HepG2 (cell line): ENCODE data around the gene ACSM6. TPM values are rescaled to one million over a fixed set of nuclear protein-coding genes. Genes with fewer than 3 reads are reported as not detected.

Source experiments
- AHR ChIP-seq: IDR thresholded peaks from 2 replicates; pipeline ENCODE4 v1.6.1; 2018; ENCODE audit warnings: missing genetic modification reagents, missing compliant biosample characterization
- HNF4A ChIP-seq: sonication (generic); formaldehyde crosslinking; IDR thresholded peaks from 2 replicates; pipeline ENCODE4 v1.4.0; 2020; ENCODE audit warnings: missing genetic modification reagents
- HNF4G ChIP-seq, 2 experiments: sonication (generic) in 1 of 2; formaldehyde crosslinking in 1 of 2; IDR thresholded peaks; 2 replicates each; pipeline versions ENCODE4 v1.4.0 to v1.6.1; 2011 to 2020; ENCODE audit warnings: borderline replicate concordance in 2 of 2, low read depth in 2 of 2, mild to moderate bottlenecking in 2 of 2, low read length in 1 of 2, missing genetic modification reagents in 1 of 2, moderate library complexity in 1 of 2
- RCOR2 ChIP-seq: IDR thresholded peaks from 2 replicates; pipeline ENCODE4 v1.6.1; 2016; ENCODE audit warnings: missing biosample characterization, missing genetic modification reagents
- RFXAP ChIP-seq: sonication (generic); formaldehyde crosslinking; IDR thresholded peaks from 2 replicates; pipeline ENCODE4 v1.4.0; 2020; ENCODE audit warnings: missing genetic modification reagents, borderline replicate concordance
- SP5 ChIP-seq: IDR thresholded peaks from 2 replicates; pipeline ENCODE4 v1.6.1; 2016; ENCODE audit warnings: low read depth, borderline replicate concordance
- TGIF2 ChIP-seq: IDR thresholded peaks from 2 replicates; pipeline ENCODE4 v1.6.1; 2016; ENCODE audit warnings: control low read depth, missing compliant biosample characterization
- THAP11 ChIP-seq: IDR thresholded peaks from 2 replicates; pipeline ENCODE4 v1.6.1; 2016; ENCODE audit warnings: missing biosample characterization, missing genetic modification reagents
- ZNF136 ChIP-seq: sonication (generic); formaldehyde crosslinking; IDR thresholded peaks from 2 replicates; pipeline ENCODE4 v1.8.1; 2022; ENCODE audit warnings: low read depth, mild to moderate bottlenecking, moderate library complexity, missing genetic modification reagents
- ZNF331 ChIP-seq: sonication (generic); formaldehyde crosslinking; IDR thresholded peaks from 2 replicates; pipeline ENCODE4 v1.4.0; 2020; ENCODE audit warnings: missing genetic modification reagents
- ZNF605 ChIP-seq: sonication (generic); formaldehyde crosslinking; IDR thresholded peaks from 2 replicates; pipeline ENCODE4 v1.8.0; 2022; ENCODE audit warnings: mild to moderate bottlenecking, missing genetic modification reagents
- polyA plus RNA-seq, 8 experiments: library from polyadenylated mRNA; depleted of rRNA in 3 of 8; stranded (reverse) in 7 of 8; unstranded in 1 of 8; fragments of >200 nt; fragmentation: Illumina TruSeq in 4 of 8; extraction: Trizol in 4 of 8; gene quantifications; 2 replicates each; pipeline versions ENCODE4 v1.2.1 to v1.2.3, GENCODE V29; 2011 to 2016; ENCODE audit warnings: low read depth in 4 of 8, missing spikeins in 1 of 8, mixed read lengths in 1 of 8; ENCODE audit not compliant: insufficient read depth in 1 of 8
- total RNA-seq, 5 experiments: library from RNA; depleted of rRNA; stranded (reverse); fragments of >200 nt; fragmentation: Illumina TruSeq; extraction: Trizol; gene quantifications; 2 replicates each; pipeline ENCODE4 v1.2.3, GENCODE V29; 2016; ENCODE audit warnings: low read depth in 1 of 5
- TF ChIP-seq, protein P1 (sequence below): sonication (generic); formaldehyde crosslinking; IDR thresholded peaks from 2 replicates; pipeline ENCODE4 v1.4.0; 2020; ENCODE audit warnings: mild to moderate bottlenecking, missing genetic modification reagents
- TF ChIP-seq, protein P2 (sequence below): IDR thresholded peaks from 2 replicates; pipeline ENCODE4 v1.6.1; 2016
- TF ChIP-seq, protein P3 (sequence below): sonication (generic); formaldehyde crosslinking; IDR thresholded peaks from 2 replicates; pipeline ENCODE4 v1.4.0; 2020; ENCODE audit warnings: missing genetic modification reagents
- TF ChIP-seq, protein P4 (sequence below): sonication (generic); formaldehyde crosslinking; IDR thresholded peaks from 2 replicates; pipeline ENCODE4 v1.5.1; 2020; ENCODE audit warnings: missing genetic modification reagents, mild to moderate bottlenecking, borderline replicate concordance

Gene ACSM6
- total and polyA plus RNA-seq, 2 of the 13 experiments (the other 11 are each of a cell fraction or from before 2014, with no cell fraction given), result not detected

DNA sequence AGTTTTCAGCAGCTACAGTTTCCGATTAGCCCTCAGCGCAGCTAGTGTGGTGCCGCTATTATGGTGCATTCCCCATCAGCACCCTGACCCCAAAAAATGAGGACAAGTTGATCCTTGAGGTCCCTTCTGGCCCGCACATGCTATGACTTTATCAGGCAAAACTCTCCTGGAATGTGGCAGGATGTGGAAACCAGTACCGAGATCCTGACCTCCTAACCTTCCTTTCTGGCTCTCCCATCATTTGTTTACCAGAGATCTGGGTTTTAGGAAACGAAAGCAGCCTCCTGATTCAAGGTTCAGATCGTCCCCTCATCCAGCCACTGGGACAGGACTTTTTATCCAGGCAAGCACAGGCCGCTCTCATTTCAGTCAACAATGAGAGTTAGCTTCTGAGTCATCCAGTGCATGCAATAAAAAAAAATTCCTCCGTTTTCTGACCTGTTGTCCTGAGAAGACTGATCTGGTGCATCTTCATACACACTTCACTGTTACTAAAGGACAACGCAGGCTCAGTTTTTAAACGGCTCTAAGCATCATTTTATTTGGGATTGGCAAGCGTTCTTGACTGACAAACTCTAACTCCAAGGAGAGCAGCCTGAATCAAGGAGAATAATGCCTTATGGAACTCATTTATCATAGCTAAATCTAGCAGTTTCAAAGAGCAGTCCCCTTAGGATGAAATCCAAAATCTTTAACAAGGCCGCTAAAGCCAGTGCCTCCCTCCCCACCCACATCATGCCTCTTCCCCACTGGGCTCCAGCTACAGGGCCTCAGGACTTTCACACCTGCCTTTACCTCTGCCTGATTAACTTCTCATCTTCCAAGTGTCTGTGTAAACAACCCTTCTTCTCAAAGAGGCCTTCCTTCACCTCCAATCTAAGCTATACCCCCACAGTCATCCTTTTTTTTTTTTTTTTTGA lies 79.6 kb downstream of the ACSM6 start (continued):
- TF ChIP-seq ZNF331 (CRISPR knock-in tag) (no peak), HNF4G (IDR thresholded peaks at IDR 0.05; ENCODE audit: borderline replicate concordance, low read depth, low read length) (peak; percentile 58; the same call in 1 of the 2 replicates), HNF4G (CRISPR knock-in tag; IDR thresholded peaks at IDR 0.05; ENCODE audit: borderline replicate concordance, low read depth) (peak; percentile 76), TGIF2 (CRISPR knock-in tag) (0 out of 2 replicates have a peak, but pooled peaks have one; percentile 32), RCOR2 (CRISPR knock-in tag) (peak; percentile 94), AHR (no peak; the same call in 1 of the 2 replicates), ZNF605 (CRISPR knock-in tag) (peak; percentile 73; the same call in 1 of the 2 replicates), THAP11 (peak; percentile 28; the same call in 1 of the 2 replicates), ZNF136 (CRISPR knock-in tag) (no peak), SP5 (CRISPR knock-in tag) (0 out of 2 replicates have a peak, but pooled peaks have one; percentile 18), HNF4A (CRISPR knock-in tag) (peak; percentile 85), RFXAP (CRISPR knock-in tag) (0 out of 2 replicates have a peak, but pooled peaks have one; percentile 65)
- TF ChIP-seq, protein P1, sequence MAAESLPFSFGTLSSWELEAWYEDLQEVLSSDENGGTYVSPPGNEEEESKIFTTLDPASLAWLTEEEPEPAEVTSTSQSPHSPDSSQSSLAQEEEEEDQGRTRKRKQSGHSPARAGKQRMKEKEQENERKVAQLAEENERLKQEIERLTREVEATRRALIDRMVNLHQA (CRISPR knock-in tag), result no peak
- TF ChIP-seq, protein P2, sequence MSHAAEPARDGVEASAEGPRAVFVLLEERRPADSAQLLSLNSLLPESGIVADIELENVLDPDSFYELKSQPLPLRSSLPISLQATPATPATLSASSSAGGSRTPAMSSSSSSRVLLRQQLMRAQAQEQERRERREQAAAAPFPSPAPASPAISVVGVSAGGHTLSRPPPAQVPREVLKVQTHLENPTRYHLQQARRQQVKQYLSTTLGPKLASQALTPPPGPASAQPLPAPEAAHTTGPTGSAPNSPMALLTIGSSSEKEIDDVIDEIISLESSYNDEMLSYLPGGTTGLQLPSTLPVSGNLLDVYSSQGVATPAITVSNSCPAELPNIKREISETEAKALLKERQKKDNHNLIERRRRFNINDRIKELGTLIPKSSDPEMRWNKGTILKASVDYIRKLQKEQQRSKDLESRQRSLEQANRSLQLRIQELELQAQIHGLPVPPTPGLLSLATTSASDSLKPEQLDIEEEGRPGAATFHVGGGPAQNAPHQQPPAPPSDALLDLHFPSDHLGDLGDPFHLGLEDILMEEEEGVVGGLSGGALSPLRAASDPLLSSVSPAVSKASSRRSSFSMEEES, result peak; percentile 61
- TF ChIP-seq, protein P3, sequence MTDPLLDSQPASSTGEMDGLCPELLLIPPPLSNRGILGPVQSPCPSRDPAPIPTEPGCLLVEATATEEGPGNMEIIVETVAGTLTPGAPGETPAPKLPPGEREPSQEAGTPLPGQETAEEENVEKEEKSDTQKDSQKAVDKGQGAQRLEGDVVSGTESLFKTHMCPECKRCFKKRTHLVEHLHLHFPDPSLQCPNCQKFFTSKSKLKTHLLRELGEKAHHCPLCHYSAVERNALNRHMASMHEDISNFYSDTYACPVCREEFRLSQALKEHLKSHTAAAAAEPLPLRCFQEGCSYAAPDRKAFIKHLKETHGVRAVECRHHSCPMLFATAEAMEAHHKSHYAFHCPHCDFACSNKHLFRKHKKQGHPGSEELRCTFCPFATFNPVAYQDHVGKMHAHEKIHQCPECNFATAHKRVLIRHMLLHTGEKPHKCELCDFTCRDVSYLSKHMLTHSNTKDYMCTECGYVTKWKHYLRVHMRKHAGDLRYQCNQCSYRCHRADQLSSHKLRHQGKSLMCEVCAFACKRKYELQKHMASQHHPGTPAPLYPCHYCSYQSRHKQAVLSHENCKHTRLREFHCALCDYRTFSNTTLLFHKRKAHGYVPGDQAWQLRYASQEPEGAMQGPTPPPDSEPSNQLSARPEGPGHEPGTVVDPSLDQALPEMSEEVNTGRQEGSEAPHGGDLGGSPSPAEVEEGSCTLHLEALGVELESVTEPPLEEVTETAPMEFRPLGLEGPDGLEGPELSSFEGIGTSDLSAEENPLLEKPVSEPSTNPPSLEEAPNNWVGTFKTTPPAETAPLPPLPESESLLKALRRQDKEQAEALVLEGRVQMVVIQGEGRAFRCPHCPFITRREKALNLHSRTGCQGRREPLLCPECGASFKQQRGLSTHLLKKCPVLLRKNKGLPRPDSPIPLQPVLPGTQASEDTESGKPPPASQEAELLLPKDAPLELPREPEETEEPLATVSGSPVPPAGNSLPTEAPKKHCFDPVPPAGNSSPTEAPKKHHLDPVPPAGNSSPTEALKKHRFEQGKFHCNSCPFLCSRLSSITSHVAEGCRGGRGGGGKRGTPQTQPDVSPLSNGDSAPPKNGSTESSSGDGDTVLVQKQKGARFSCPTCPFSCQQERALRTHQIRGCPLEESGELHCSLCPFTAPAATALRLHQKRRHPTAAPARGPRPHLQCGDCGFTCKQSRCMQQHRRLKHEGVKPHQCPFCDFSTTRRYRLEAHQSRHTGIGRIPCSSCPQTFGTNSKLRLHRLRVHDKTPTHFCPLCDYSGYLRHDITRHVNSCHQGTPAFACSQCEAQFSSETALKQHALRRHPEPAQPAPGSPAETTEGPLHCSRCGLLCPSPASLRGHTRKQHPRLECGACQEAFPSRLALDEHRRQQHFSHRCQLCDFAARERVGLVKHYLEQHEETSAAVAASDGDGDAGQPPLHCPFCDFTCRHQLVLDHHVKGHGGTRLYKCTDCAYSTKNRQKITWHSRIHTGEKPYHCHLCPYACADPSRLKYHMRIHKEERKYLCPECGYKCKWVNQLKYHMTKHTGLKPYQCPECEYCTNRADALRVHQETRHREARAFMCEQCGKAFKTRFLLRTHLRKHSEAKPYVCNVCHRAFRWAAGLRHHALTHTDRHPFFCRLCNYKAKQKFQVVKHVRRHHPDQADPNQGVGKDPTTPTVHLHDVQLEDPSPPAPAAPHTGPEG (CRISPR knock-in tag), result no peak
- TF ChIP-seq, protein P4, sequence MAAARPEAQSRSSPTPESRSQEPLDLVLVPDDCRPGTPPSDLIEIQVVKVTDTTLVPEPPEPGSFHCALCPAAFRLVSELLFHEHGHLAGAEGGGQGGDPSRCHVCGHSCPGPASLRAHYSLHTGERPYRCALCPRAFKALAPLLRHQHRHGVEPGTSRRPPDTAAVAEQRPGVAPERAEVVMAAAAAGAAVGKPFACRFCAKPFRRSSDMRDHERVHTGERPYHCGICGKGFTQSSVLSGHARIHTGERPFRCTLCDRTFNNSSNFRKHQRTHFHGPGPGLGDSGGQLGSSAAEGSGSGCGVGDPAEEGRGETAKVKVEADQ (CRISPR knock-in tag), result no peak
